Sigmoid colon (tissue), 4 donors: ENCODE data around the gene NANOGP8.

Experiments used
- EP300 ChIP-seq, 4 donors: sonication (generic); formaldehyde crosslinking; IDR thresholded peaks; one replicate each; pipeline ENCODE4 v1.6.1; 2017; ENCODE audit warnings: antibody characterized with exemption in 4 of 4
- POLR2A ChIP-seq, 2 donors: fragments of 450-650 bp; IDR thresholded peaks; one replicate each; pipeline ENCODE4 v1.6.1; 2016; ENCODE audit warnings: antibody characterized with exemption in 2 of 2, mild to moderate bottlenecking in 2 of 2, moderate library complexity in 2 of 2
- POLR2AphosphoS5 ChIP-seq, 4 donors: sonication (generic); formaldehyde crosslinking; IDR thresholded peaks; one replicate each; pipeline ENCODE4 v1.6.1; 2017; ENCODE audit warnings: antibody characterized with exemption in 4 of 4

- TF ChIP-seq POLR2AphosphoS5 (IDR thresholded peaks at IDR 0.05) (no peak), POLR2A (IDR thresholded peaks at IDR 0.05) (no peak), EP300 (IDR thresholded peaks at IDR 0.05) (no peak)
Measured at GRCh38 chr15:35092846-35093245, 7.8 kb upstream of the NANOGP8 start.
